GM21528 (cell line): Measurements from ENCODE around the gene CACNA1A.
"Not testable (repeated sequence)": the region's sequence is repeated elsewhere in the genome, so short reads cannot be mapped to it uniquely, and the experiment has no call there.

ENCODE experiments used
- ATAC-seq: cut with Tn5 transposase; IDR thresholded peaks from one replicate; pipeline ENCODE4 v1.9.1; 2021; ENCODE audit warnings: mild to moderate bottlenecking, moderate library complexity; ENCODE audit not compliant: unreplicated experiment, low FRiP score

CACNA1A gene

GRCh38 chr19:13284929-13285928 lies 221.1 kb downstream of the CACNA1A start:
- ATAC-seq: no peak

- no peak for ATAC-seq
These were observed 222.4 kb downstream of the CACNA1A start for GRCh38 chr19:13283871-13284270.

- no peak for ATAC-seq
These were observed 223.7 kb downstream of the CACNA1A start for GRCh38 chr19:13282486-13283065.

- ATAC-seq: no peak
These were observed 224.6 kb downstream of the CACNA1A start for GRCh38 chr19:13281567-13282291.

- ATAC-seq: no peak
These were observed 229.0 kb downstream of the CACNA1A start for GRCh38 chr19:13277104-13277809.

GRCh38 chr19:13275016-13275722 lies 231.1 kb downstream of the CACNA1A start:
- ATAC-seq: no peak

GRCh38 chr19:13270514-13271105 lies 235.7 kb downstream of the CACNA1A start:
- ATAC-seq: no peak

GRCh38 chr19:13269348-13269747 lies 236.9 kb downstream of the CACNA1A start:
- no peak for ATAC-seq

GRCh38 chr19:13267889-13268288 lies 238.4 kb downstream of the CACNA1A start:
- no peak for ATAC-seq

GRCh38 chr19:13267131-13267530 lies 239.1 kb downstream of the CACNA1A start:
- ATAC-seq: no peak

- no peak for ATAC-seq
These were observed 243.8 kb downstream of the CACNA1A start for GRCh38 chr19:13262450-13262849.

GRCh38 chr19:13260883-13261653 lies 245.2 kb downstream of the CACNA1A start:
- ATAC-seq: no peak

GRCh38 chr19:13256918-13257317 lies 249.4 kb downstream of the CACNA1A start:
- no peak for ATAC-seq

- not testable (repeated sequence) for ATAC-seq
These were observed 249.9 kb downstream of the CACNA1A start for GRCh38 chr19:13256398-13256797.

GRCh38 chr19:13255719-13256059 lies 250.6 kb downstream of the CACNA1A start:
- ATAC-seq: no peak

GRCh38 chr19:13255041-13255718 lies 251.1 kb downstream of the CACNA1A start:
- ATAC-seq: no peak

GRCh38 chr19:13252569-13253335 lies 253.5 kb downstream of the CACNA1A start:
- no peak for ATAC-seq

- no peak for ATAC-seq
These were observed 261.4 kb downstream of the CACNA1A start for GRCh38 chr19:13244920-13245319.
